Cerebellar cortex (tissue), 1 donor: ENCODE measurements around the gene RNFT2.

ENCODE experiments used
- DNase-seq: peaks from one replicate; pipeline ENCODE4 v3.0.0-alpha.2; 2015; ENCODE audit warnings: low spot score

The RNFT2 gene

GRCh38 chr12:116879509-116880212 lies 141.5 kb downstream of the RNFT2 start:
- no peak for DNase-seq

- no peak for DNase-seq
Observed at GRCh38 chr12:116880213-116880816, 142.2 kb downstream of the RNFT2 start.

GRCh38 chr12:116880817-116881324 lies 142.8 kb downstream of the RNFT2 start:
- no peak for DNase-seq

DNA sequence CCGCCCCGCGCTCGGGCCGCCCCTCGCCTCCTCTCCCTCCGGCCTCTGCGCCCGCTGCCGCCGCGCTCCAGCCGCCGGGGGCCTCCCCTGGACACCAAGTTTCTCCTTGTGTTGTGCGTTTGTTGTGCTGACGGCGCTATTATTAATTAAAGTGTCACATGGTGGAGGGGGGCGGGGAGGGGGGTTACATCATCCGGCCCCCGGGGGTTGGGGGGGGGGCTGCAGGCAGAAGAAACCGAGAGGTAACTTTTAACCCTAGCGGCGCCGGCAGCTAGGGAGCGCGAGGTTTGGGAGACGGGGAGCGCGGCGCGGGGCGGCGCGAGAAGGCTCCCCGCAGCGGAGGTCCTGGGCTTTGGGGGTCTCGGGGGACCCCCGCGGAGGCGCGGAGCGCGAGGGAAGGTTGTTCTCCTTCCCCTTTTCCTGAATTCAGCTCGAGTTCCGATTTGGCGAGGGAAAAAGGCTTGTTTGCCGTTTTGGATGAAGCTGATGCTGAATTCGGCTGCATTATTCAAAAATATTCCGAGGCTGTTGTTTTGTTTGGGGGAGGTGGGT lies 143.3 kb downstream of the RNFT2 start, which contains the start of gene HRK:
Gene HRK (minus strand): TSS at position 117 of the 552 bp plus-strand sequence. CDS start 134 bp downstream, outside the sequence.
- peak; percentile 24 for DNase-seq

DNA sequence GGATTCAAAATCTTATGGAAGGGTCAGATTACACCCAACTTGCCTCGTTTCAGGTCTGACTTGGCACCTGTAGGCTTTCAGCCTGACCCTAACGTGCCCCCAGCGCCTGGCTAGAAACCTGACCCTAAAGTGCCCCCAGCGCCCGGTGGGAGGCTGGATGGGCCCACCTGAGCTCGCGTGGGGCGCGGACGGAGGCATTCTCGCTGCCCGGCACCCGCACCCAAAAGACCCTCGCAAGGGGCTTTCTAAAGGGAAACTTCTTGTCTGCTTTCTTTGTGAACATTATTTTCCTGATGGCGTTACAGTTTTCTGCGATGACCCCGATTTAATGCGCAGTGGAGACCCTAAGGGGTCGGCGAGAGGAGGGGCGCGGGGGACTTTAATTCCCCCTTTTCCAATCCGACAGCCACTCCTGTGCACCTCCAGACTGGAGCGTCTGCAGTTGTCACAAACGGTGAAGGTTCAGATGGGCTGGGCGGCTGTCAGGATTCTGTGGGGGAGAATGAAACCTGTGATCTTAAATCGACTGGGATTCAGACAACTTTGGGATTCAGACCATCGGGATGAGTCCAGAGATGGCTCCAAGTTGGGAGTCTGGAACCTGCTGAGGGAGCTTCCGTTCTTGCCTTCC lies 143.9 kb downstream of the RNFT2 start:
- no peak for DNase-seq

DNA sequence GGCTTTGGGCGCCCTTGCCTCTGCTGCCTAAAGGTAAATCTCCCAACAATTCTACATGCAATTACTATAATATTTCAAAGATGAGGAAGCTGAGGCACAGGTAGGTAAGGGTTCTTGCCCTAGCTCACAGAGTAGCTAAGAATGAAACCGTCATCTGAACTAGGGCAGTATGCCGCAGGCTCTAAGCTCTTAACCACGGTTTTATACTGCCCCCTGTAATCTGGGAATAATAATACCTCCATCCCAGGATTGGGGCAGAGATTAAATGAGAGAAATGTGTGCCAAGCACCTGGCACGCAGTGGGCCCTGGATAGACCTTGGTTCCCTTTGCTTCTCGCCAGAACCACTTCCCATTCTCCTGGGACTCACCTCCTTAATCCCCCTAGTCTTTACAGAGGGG lies 144.6 kb downstream of the RNFT2 start:
- DNase-seq = peak; percentile 50

DNA sequence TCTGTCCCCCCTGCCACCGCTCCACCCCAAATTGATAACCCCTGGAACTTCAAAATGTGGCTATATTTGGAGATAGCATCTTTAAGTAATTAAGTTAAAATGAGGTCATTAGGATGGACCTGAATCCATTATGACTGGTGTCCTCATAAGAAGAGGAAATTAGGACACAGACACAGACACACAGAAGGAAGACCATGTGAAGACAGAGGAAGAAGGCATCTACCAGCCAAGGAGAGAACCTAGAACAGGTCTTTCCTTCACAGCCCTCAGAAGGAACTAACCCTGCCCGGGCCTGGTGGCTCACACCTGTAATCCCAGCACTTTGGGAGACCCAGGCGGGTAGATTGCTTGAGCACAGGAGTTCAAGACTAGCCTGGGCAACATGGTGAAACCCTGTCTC lies 146.8 kb downstream of the RNFT2 start:
- DNase-seq = no peak

DNA sequence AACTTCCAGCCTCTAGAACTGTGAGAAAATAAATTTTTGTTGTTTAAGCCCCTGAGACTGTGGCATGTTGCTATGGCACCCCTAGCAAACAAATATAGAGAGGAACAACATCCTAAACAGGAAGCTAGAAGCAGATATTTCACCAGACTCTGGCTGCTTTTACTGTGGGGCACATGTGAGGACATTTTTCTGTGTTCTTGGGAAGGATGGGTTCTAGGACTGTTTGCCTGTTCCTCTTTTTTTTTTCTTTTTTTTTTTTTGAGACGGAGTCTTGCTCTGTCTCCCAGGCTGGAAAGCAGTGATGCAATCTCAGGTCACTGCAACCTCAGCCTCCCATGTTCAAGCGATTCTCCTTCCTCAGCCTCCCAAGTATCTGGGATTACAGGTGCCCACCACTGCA lies 147.4 kb downstream of the RNFT2 start:
- no peak for DNase-seq

DNA sequence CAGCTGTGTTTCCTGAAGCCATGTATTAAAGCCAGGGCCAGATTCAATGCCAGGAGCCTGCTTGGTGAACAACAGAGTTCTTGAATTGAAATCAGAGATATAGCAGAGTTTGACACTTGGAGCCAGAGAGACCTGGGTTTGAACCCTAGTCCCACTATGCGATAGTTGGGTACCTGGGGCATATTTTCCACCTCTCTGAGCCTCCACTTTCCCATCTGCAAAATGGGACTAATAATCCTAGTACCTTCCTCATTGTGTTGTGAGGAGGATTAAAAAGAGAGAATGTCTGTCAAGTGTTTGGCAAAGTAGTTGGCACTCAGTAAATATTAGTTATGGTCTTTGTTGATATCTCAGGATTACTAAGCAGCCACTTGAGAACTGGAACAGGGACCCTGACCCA lies 149.1 kb downstream of the RNFT2 start:
- DNase-seq = no peak

DNA sequence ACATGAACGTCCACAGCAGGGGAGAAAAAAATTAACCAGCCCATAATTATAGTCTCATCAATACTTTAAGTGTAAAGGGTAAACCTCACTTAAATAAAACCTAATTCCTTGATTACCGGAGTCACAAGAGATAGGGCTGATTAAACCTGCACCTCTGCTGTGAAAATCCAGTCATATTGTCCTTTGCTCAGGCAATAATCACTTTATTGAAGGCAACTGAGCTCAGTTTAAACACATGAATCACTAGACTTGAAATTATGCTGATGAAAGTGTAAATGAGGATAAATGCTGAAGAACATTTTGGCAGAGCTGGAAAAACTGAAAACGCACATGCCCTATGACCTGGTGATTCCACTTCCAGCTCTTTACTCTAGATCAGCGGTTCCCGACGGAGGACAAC lies 149.8 kb downstream of the RNFT2 start:
- DNase-seq = no peak

DNA sequence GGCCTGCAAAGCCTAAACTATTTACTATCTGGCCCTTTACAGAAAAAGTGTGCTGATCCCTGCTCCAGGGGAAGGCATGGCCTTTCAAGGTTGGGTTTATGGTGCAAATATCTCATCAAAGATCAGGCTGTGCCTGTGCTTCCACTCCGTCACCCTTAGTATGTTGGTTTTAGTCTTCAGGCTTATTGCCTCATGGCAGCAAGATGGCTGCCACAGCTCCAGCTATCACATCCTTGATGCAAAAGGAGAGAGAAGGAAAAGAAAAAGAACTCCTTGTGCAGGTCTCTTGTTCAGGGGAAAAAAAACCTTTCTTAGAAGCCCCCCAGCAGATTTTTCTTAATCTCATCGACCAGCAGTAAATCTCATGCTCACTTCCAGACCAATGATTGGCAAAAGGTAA lies 152.2 kb downstream of the RNFT2 start:
- no peak for DNase-seq

DNA sequence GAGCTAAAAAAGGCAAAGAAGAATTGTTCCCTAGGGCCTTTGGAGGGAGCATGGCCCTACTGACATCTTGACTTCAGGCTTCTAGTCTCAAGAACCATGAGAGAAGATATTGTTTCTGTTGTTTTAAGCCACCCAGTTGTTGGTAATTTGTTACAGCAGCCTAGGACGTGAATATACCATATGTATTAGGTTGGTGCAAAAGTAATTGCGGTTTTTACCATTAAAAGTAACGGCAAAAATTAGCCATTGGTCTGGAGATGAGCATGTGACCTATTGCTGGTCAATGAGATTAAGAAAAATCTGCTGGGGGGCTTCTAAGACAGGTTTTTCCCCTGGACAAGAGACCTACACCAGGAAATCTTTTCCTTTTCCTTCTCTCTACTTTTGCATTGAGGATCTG lies 152.9 kb downstream of the RNFT2 start:
- DNase-seq = no peak

- no peak for DNase-seq
Observed at GRCh38 chr12:116892349-116893140, 154.4 kb downstream of the RNFT2 start.

DNA sequence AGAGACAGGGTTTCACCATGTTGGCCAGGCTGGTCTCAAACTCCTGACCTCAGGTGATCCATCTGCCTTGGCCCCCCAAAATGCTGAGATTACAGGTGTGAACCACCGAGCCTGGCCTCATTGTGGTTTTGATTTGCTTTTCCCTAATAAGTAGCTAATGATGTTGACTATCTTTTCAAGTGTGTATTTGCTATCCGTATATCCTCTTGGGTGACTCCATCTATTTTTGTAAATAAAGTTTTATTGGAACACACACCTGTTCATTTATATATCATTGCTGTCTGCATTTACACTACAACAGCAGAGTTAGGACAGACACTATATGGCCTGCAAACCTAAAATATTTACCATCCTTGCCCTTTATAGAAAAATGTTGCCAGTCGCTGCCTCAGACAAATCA lies 156.8 kb downstream of the RNFT2 start:
- no peak for DNase-seq

- no peak for DNase-seq
Observed at GRCh38 chr12:116896411-116896924, 158.4 kb downstream of the RNFT2 start.

DNA sequence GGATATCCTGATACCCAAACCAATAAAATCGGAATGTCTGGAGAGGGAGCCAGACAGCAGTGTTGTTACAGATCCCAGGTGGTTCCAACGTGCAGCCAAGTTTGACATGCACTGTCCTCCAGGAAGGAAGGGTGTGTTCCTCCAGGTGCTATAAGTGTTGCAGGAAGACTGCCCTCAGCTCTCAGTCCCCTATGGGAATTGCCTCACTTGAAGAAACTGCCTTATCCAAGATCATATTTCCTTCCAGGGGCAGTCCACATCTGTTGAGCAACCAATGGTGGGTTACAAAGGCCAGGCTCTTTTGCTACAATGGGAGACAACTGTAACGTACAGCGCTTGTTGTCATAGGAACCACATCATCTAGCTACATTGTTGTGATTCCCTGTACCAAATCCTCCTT lies 159.4 kb downstream of the RNFT2 start:
- DNase-seq = no peak

- no peak for DNase-seq
Observed at GRCh38 chr12:116898669-116899068, 160.6 kb downstream of the RNFT2 start.

- no peak for DNase-seq
Observed at GRCh38 chr12:116901612-116902011, 163.5 kb downstream of the RNFT2 start.
